B cell (primary cell): ENCODE measurements around the gene TMOD2. TPM values are rescaled to one million over a fixed set of nuclear protein-coding genes. Genes with fewer than 3 reads are reported as not detected.

ENCODE experiments used
- ATAC-seq: fragments of 200-7000 bp; cut with Tn5 transposase; one replicate; pipeline ENCODE4 v1.10.0; 2021; ENCODE audit warnings: low read depth, mild to moderate bottlenecking, moderate number of reproducible peaks, moderate library complexity
- CTCF ChIA-PET: fragments of 350-600 bp; sonication (Branson Sonifier 250); formaldehyde crosslinking; loops from one replicate; lab custom pipeline; 2021; ENCODE audit warnings: antibody characterized with exemption, inconsistent platforms; lab: Charles Lee
- POLR2A ChIA-PET: fragments of 350-600 bp; sonication (Branson Sonifier 250); formaldehyde crosslinking; loops from one replicate; lab custom pipeline; 2021; ENCODE audit warnings: antibody characterized with exemption; lab: Charles Lee
- DNase-seq: peaks from one replicate; pipeline ENCODE4 v3.0.0; 2013
- H2AFZ ChIP-seq: 2 replicates; pipeline ENCODE4 v1.6.1; 2012; ENCODE audit warnings: mild to moderate bottlenecking, low read depth, low read length; ENCODE audit not compliant: insufficient read depth, poor library complexity, severe bottlenecking
- H3K27ac ChIP-seq, 2 donors: 1 replicate in 1 of 2; 2 replicates in 1 of 2; pipeline ENCODE4 v1.5.1; 2012 to 2013; ENCODE audit warnings: low read length in 2 of 2, mild to moderate bottlenecking in 2 of 2, moderate library complexity in 1 of 2
- H3K27me3 ChIP-seq, 4 experiments: fragments of 200-600 bp in 1 of 4; sonication (generic) in 1 of 4; replicated peaks in 1 of 4; 1 replicate in 2 of 4; 2 replicates in 2 of 4; pipeline versions ENCODE4 v1.6.1 to v1.7.0; 2013 to 2016; ENCODE audit warnings: low read length in 3 of 4, mild to moderate bottlenecking in 2 of 4, mixed read lengths in 1 of 4, moderate library complexity in 1 of 4; ENCODE audit not compliant: insufficient read depth in 4 of 4, control insufficient read depth in 3 of 4; ENCODE audit errors: control extremely low read depth in 1 of 4
- H3K36me3 ChIP-seq, 2 experiments: replicated peaks in 1 of 2; 1 replicate in 1 of 2; 2 replicates in 1 of 2; pipeline versions ENCODE4 v1.6.1 to v1.7.1; 2013; ENCODE audit warnings: low read length in 1 of 2; ENCODE audit not compliant: insufficient read depth in 2 of 2, control insufficient read depth in 1 of 2; ENCODE audit errors: control extremely low read depth in 1 of 2, extremely low read depth in 1 of 2
- H3K4me1 ChIP-seq, 2 donors: fragments of 200-600 bp in 1 of 2; sonication (generic) in 1 of 2; 1 replicate in 1 of 2; 2 replicates in 1 of 2; pipeline versions ENCODE4 v1.5.1 to v1.6.1; 2013 to 2017; ENCODE audit warnings: low read length in 2 of 2; ENCODE audit not compliant: control insufficient read depth in 2 of 2, insufficient read depth in 2 of 2
- H3K4me2 ChIP-seq: replicated peaks from 2 replicates; pipeline ENCODE3; 2012; ENCODE audit warnings: mild to moderate bottlenecking, low read depth, low read length; ENCODE audit not compliant: poor library complexity, severe bottlenecking
- H3K4me3 ChIP-seq, 5 experiments: fragments of 200-600 bp in 1 of 5; sonication (generic) in 1 of 5; 1 replicate in 3 of 5; 2 replicates in 2 of 5; pipeline versions ENCODE4 v1.5.1 to v1.7.0; 2011 to 2016; ENCODE audit warnings: low read length in 4 of 5, mild to moderate bottlenecking in 4 of 5, low read depth in 2 of 5, control low read depth in 1 of 5, moderate library complexity in 1 of 5; ENCODE audit not compliant: insufficient read depth in 1 of 5; ENCODE audit errors: control extremely low read depth in 1 of 5, extremely low read depth in 1 of 5
- H3K79me2 ChIP-seq: fragments of 200-600 bp; sonication (generic); one replicate; pipeline ENCODE4 v1.6.0; 2016; ENCODE audit warnings: low read length; ENCODE audit not compliant: control insufficient read depth, insufficient read depth
- H3K9ac ChIP-seq: fragments of 200-600 bp; sonication (generic); 2 replicates; pipeline ENCODE4 v1.6.1; 2017; ENCODE audit warnings: mild to moderate bottlenecking, low read length, moderate library complexity
- H3K9me3 ChIP-seq, 3 donors: one replicate each; pipeline versions ENCODE4 v1.6.1 to v1.7.1; 2013; ENCODE audit warnings: low read length in 2 of 3; ENCODE audit not compliant: control insufficient read depth in 2 of 3, insufficient read depth in 1 of 3; ENCODE audit errors: control extremely low read depth in 1 of 3
- H4K20me1 ChIP-seq: 2 replicates; pipeline ENCODE4 v1.6.0; 2012; ENCODE audit warnings: mild to moderate bottlenecking, low read length; ENCODE audit not compliant: insufficient read depth, control insufficient read depth, poor library complexity, severe bottlenecking
- H3K27ac Mint-ChIP-seq: one replicate; pipeline ENCODE4 v1.8.0; 2021; ENCODE audit warnings: mixed read lengths
- H3K27me3 Mint-ChIP-seq: one replicate; pipeline ENCODE4 v1.8.0; 2021; ENCODE audit warnings: mixed read lengths
- H3K4me1 Mint-ChIP-seq: one replicate; pipeline ENCODE4 v1.8.0; 2021; ENCODE audit warnings: mixed read lengths
- H3K4me3 Mint-ChIP-seq: one replicate; pipeline ENCODE4 v1.8.0; 2021; ENCODE audit warnings: mixed read lengths
- H3K9me3 Mint-ChIP-seq: one replicate; pipeline ENCODE4 v1.8.0; 2022; ENCODE audit warnings: mixed read lengths; ENCODE audit not compliant: insufficient read depth
- EZH2 ChIP-seq: IDR thresholded peaks from 2 replicates; pipeline ENCODE4 v1.6.1; 2012; ENCODE audit warnings: borderline replicate concordance, low read depth, mild to moderate bottlenecking, moderate library complexity, low read length; ENCODE audit not compliant: insufficient read depth, poor library complexity, severe bottlenecking
- WGBS: methylation state at CpG from one replicate; pipeline ENCODE4 v1.1.5; 2013; ENCODE audit warnings: missing lambda C conversion rate; ENCODE audit not compliant: insufficient coverage; 5-methylcytosine and 5-hydroxymethylcytosine counted together
- intact Hi-C: fragments of 100-400 bp; cut with micrococcal nuclease; formaldehyde crosslinking; loops from one replicate; pipeline ENCODE4 v1.10.0; 2022
- polyA plus RNA-seq: library from polyadenylated mRNA; depleted of rRNA; stranded (reverse); fragments of >200 nt; gene quantifications from 2 replicates; pipeline ENCODE4 v1.2.3, GENCODE V29; 2012
- total RNA-seq, 2 donors: library from RNA; stranded (reverse); fragments of 120-200 nt in 1 of 2; gene quantifications; 1 replicate in 1 of 2; 2 replicates in 1 of 2; pipeline versions ENCODE4 v1.2.3 to v1.2.4, GENCODE V29; 2013 to 2022
- TF ChIP-seq, protein P1 (sequence below): fragments of 200-600 bp; IDR thresholded peaks from one replicate; pipeline ENCODE4 v1.8.0; 2022; ENCODE audit warnings: antibody characterized with exemption, mild to moderate bottlenecking

The TMOD2 gene
- total and polyA plus RNA-seq, 2 donors (not counting 1 experiment from before 2014, with no cell fraction given), result 5.7 to 25.9 TPM

DNA sequence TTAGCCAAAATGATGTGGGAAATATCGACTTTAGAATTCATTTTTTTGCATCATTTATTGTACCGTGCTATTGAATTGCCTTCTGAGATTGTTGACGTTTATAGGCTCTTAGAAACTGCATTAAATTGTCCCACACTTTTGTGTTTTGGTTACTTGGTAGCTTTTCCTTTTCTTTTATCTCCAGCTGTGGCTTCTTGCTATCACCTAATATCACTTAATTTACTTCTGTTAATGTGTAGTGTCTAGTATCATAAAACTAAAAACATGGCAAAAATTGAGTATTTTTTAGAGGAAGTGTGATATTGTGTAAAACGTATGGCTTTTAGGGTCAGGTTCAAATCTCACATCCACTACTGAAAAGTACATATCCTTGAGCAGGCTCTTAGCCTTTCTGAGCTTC lies 89.3 kb downstream of the TMOD2 start:
- Histone ChIP-seq H3K27ac (no peak overlapping the region), H3K4me1 (peaks cover 39 to 45% of the 10 kb centered on the region in 2 donors), H3K4me3 (no peak overlapping the region), H3K9ac (no peak overlapping the region), H3K79me2 (peaks cover 99% of the 10 kb centered on the region), H3K27me3 (no peaks in the 10 kb centered on the region), H4K20me1 (peaks cover 42% of the 10 kb centered on the region), H3K9me3 (no peaks in the 10 kb centered on the region), H3K36me3 (no peaks in the 10 kb centered on the region), H3K4me2 (no peak overlapping the region), H2AFZ (no peak overlapping the region)
- TF ChIP-seq, protein P1, sequence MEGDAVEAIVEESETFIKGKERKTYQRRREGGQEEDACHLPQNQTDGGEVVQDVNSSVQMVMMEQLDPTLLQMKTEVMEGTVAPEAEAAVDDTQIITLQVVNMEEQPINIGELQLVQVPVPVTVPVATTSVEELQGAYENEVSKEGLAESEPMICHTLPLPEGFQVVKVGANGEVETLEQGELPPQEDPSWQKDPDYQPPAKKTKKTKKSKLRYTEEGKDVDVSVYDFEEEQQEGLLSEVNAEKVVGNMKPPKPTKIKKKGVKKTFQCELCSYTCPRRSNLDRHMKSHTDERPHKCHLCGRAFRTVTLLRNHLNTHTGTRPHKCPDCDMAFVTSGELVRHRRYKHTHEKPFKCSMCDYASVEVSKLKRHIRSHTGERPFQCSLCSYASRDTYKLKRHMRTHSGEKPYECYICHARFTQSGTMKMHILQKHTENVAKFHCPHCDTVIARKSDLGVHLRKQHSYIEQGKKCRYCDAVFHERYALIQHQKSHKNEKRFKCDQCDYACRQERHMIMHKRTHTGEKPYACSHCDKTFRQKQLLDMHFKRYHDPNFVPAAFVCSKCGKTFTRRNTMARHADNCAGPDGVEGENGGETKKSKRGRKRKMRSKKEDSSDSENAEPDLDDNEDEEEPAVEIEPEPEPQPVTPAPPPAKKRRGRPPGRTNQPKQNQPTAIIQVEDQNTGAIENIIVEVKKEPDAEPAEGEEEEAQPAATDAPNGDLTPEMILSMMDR, result no peak
- no peak for TF ChIP-seq EZH2
- Mint-ChIP-seq H3K4me1 (peaks cover 74% of the 10 kb centered on the region), H3K27me3 (no peaks in the 10 kb centered on the region), H3K9me3 (no peaks in the 10 kb centered on the region), H3K4me3 (no peak overlapping the region), H3K27ac (no peak overlapping the region)
- intact Hi-C loops, result no loop called here
- CTCF ChIA-PET, result interaction anchor here (1.3 to 1.9 kb wide), 3 partner anchors 49 to 238 kb away, joined by 3 to 4 read pairs (median 3); no protein-coding TSS in a partner anchor
- no peak for DNase-seq
- no peak for ATAC-seq
- WGBS, result no CpG with 5 or more reads among the region's 4 CpGs
- POLR2A ChIA-PET, result no interaction called here

DNA sequence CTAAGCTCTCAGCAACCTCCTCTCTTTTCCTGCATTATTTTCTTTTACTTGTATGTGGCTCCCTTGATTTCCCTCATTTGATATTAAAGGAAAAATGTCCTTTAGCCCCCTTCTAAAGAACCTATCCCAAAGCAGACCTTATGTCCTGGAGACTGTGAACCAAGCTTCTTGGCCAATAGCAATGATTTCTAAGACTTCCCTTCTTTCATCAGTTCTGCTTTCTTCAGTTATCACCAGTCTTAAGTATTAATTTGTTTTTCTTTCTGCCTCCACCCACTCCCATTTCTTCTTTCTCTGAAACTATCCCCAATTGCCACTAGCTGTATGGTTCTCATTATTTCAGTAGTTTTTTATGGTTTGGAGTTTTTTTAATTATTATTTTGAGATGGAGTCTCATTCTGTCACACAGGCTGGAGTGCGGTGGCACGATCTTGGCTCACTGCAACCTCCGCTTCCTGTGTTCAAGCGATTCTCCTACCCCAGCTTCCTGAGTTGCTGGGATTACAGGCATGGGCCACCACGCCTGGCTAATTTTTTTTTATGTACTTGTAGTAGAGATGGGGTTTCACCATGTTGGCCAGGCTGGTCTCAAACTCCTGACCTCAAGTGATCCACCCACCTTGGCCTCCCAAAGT lies 90.1 kb downstream of the TMOD2 start:
- Histone ChIP-seq H3K79me2 (peaks cover 100% of the 10 kb centered on the region), H3K4me2 (peak overlapping the region; percentile 2), H3K9ac (no peak overlapping the region), H2AFZ (no peak overlapping the region), H3K4me1 (peaks cover 41 to 45% of the 10 kb centered on the region in 2 donors), H3K27ac (no peak overlapping the region), H3K36me3 (no peaks in the 10 kb centered on the region), H4K20me1 (peaks cover 43% of the 10 kb centered on the region), H3K9me3 (no peaks in the 10 kb centered on the region), H3K27me3 (no peaks in the 10 kb centered on the region), H3K4me3 (no peak overlapping the region)
- no peak overlapping the region for H3K4me3 Mint-ChIP-seq
- H3K27ac Mint-ChIP-seq, result no peak overlapping the region
- TF ChIP-seq, protein P1, result no peak
- TF ChIP-seq EZH2, result no peak
- H3K4me1 Mint-ChIP-seq, result peaks cover 75% of the 10 kb centered on the region
- no peaks in the 10 kb centered on the region for H3K9me3 Mint-ChIP-seq
- no peaks in the 10 kb centered on the region for H3K27me3 Mint-ChIP-seq
- DNase-seq, result no peak
- intact Hi-C loops, result no loop called here
- WGBS, result 70% methylated on average over 4 of the region's 5 CpGs
- ATAC-seq, result no peak
- ChIA-PET CTCF (interaction anchor here (1.3 to 1.9 kb wide), 3 partner anchors 48 to 237 kb away, joined by 3 to 4 read pairs (median 3); no protein-coding TSS in a partner anchor), POLR2A (no interaction called here)
